HPDE6-E6E7 (cell line): ENCODE results near the gene PHF11.
"Not testable (repeated sequence)": the region's sequence is repeated elsewhere in the genome, so short reads cannot be mapped to it uniquely, and the experiment has no call there.

Experiments used
- DNase-seq: peaks from one replicate; pipeline ENCODE4 v3.0.0; 2011; ENCODE audit warnings: missing footprints; ENCODE audit errors: extremely low spot score

PHF11 gene

DNA sequence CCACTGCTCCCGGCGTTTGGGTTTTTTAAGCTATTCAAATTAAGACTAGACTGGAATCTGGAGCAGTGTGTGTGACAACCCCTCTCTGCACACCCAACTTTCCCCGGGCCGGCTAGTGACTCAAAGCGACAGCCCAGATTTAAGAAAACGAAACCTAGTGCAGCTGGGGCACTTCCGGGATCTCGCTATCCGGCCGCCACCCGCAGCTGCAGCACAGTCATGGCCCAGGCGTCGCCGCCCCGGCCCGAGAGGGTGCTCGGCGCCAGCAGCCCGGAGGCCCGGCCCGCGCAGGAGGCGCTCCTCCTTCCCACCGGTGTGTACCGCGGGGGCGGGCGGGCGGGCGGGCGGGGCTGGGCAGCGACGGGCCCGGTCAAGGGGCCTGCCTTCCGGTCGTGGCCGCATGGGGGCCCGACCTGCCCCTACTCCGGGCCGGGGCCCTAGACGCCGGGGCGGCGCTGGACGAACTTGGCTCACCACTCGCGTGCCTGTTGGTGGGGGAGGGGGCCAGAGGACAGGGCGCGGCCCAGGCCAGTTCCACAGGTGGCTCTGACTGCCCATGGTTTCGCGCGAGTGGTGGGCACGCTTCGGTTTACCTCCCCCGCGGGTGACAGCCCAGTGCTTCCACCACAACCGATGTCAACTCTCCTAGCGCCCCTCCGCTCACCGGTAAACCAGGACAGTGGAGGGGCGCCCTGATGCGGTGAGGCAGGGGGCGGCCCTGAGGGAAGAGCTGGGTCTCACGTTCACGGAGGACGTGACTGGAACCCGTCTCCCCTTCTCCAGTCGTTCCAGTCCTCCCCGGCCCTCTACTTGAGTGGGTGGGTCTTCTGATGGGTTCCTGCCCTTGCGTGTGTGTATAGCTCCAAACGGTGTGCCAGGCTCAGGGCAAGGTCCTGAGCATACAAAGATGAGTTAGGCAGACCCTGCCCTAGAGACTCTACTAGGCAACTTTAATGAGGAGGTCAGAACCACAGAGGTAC, at the start of gene PHF11:
Gene PHF11 (plus strand): TSS at position 171 of the 980 bp plus-strand sequence. CDS start 49 bp downstream, at position 220.
- DNase-seq, result peak; percentile 31

DNA sequence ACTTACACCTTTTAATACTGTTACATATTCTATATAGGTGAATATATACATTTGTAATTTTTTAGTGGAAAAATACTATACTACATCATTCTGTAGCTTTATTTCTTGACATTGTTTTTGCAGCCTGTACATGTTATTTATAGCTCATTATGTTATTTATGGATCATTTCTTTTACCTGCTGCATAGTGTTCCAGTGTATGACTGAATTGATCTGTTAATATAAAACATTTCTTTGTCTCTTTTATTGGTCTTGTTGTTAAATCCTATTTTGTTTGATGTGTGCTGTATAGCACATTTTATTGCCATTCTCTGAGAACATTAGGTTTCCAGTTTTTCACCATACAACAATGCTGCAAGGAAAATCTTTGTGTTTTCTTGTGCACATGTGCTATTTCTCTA, 49.3 kb upstream of the PHF11 start:
- DNase-seq, result no peak

DNA sequence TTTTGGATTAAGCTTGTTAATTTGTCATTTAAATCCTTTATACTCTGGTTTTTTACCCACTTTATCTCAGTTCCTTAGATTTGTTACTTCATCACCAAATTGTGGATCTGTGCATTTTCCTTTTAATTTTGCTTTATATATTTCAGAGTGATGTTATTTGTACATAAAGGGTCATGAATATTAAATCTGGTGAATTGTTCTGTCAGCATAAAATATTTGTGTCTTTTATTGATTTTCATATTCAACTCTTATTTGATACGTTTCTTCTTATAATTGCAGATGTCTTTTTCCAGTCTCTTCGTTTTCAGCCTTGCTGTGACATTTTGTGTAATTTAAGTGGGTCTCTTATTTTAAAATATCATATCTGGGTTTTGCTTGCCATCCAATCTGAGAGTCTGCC, 47.0 kb upstream of the PHF11 start:
- DNase-seq, result no peak

DNA sequence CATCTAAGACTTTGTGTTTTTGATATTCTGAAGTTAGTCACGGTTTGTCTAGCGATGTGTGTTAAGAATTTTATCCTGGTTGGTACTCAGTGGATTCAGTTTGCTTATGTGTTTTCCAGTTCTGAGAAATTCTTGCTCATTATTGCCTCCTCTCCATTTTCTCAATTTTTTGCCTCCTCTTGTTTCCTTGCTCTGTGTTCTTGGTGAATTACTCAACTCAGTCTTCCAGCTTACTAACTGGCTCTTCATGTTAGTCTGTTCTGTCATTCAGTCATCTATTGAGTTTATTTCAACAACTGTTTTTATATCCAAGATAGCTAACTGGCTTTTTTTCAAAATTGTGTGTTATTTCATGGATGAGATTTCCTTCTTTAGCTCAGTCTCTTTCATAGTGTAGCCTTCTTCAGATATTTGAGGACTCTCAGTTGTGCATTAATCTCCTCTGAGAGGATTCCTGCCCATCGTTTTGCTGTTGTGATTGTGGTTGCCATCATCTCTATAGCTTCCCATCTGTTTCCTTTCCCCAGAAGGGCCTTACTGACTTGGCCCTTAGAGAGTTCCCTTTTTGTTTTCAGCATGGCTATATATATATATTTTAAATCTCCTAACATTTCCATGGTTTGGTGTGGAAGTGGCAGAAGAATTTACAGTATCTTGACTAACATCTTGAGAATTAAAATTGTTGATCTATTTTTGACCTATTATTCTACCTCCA, 45.5 kb upstream of the PHF11 start:
- DNase-seq, result no peak

DNA sequence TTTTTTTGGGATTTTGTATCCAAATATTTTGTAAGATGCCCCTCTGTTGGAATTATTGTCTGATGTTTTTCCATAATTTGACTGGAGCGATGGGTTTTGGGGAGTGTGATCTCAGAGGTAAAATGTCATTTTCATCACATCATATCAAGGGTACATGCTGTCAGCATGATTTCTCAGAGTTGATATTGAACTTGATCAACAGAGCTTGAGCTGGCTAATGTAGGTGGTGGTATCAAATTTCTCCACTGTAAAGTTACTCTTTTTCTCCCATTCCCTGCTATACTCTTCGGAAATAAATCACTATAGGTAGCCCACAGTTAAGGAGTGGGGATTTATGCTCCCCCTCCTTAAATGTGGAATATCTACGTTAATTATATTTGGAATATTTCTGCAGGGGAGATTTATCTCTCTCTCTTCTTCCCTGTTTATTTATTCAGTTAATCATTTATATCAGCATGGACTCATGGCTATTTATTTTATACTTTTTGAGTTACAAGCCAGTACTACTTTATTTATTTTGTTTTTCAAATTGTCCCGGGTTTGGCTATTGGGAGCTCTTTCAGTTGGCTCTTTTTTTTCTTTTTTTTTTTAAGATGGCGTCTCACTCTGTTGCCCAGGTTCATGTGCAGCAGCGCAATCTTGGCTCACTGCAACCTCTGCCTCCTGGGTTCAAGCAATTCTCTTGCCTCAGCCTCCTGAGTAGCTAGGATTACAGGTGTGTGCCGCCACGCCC, 42.9 kb upstream of the PHF11 start:
- DNase-seq, result no peak

DNA sequence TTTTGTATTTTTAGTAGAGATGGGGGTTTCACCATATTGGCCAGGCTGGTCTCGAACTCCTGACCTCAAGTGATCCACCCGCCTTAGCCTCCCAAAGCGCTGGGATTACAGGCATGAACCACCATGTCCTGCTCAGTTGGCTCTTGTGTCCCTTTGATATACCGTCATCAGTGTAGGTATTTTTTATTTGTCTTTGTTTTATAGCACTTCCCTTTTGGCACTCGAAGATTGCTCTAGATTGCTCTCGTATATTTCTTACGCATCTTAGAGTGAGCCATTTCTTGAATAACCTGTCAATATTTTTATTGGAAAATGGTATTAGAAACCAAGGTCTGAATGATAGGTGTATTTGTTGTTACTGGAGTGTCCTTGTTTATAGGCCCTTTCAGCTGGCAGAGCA, 42.3 kb upstream of the PHF11 start:
- no peak for DNase-seq

DNA sequence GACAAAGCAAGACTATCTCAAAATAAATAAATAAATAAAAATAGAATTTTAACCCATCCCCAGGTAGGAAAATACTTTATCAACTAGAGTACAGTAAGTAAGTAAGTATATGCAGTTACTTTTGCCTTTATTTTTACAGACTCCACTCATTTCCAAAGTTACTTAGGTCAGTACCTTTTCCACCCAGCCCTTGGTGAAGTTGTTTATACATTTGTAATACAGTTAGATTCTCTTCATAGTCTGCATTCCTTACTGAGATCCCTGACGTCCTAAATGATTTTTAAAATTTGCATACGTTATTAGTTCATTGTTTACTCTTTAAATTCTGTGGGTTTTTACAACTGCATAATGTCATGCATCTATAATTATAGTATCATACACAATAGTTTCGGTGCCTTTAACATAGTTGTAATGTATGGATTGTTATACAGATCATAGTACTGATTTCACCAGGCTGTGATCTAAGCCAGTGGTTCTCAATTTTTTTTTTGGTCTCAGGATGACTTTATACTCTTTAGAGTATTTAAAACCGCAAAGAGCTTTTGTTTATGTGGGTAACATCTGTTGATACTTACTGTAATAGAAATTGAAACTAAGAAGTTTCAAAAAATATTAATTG, 41.3 kb upstream of the PHF11 start:
- no peak for DNase-seq

DNA sequence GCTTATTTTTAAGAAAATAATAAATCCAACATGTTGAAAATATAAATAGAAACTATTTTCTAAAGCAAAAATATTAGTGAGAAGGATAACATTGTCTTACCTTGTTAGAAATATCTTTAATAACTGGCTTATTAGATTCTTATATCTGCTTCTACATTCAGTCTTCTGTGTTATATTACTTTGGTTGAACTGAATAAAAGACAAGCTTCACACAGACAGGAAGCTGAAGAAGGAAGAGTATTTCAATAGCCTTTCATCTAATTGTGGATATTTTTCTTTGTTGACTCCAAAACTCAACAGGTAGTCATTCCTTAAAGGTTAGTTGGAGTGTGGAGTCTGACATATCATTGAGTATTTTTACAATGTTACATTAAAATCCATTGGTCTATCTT, 40.8 kb upstream of the PHF11 start:
- no peak for DNase-seq

DNA sequence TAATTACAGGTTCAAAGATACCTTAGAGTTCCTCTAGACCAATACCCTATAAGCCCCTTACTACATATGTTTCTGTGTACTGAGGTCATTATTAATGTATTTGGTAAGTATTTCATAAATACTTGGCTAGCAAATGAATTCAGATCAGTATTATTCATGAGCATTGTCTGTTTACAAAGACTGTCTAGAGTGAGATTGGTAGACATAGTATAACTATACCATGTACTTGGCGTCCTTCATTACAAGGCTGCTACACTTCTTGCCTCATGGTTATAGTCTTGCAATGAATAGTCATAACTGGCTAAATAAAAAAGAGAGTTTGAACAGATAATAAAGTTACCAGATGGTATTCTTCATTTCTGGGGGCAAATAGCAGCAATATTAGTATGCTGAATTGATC, 39.6 kb upstream of the PHF11 start:
- DNase-seq, result no peak

DNA sequence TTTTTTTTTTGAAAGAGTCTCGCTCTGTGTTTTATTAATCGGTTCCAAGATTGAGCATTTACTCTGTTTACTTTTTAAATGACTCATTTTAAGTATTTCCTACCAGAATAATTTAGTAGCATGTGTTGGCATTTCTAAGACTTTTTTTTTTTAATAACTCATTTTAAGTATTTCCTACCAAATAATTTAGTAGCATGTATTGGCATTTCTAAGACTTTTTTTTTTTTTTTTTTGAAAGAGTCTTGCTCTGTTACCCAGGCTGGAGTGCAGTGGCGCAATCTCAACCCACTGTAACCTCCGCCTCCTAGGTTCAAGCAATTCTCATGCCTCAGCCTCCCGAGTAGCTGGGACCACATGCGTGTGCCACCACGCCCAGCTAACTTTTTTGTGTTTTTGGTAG, 38.5 kb upstream of the PHF11 start:
- no peak for DNase-seq

DNA sequence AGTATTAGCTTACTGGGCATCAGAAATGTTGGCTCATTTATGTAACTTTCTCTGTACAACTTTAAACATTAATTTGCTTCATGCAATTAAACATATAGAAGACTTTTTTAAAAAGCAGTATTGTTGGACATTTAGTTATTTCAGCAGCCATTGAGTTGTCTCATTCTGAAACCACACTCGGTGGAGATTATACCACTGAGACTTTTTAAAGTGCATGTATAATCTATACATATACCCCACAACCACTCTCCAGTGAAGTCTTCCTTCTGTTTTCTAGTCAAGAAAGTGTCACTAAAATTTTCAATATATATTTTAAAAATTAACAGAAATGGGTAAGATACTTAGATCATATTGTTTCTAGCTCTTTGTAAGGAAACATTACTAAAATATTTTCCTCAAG, 36.2 kb upstream of the PHF11 start:
- DNase-seq, result no peak

DNA sequence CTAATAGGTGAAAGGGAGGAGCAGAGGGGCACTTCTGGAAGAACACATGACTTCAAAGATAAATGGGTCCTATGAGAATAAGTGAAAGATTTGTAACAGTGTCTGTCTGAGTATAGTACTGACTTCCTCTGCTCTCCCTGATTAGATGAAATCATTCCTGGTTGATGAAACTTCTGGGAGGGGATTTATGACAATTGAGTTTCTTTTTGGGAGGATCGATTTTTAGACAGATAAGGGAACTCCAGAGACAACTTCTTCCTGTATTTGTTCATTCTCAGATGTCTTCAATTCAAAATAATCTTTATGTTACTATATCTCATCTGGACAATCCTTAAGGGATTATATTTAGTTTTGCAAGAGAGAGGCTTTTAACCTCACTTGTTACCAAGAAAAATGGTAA, 31.7 kb upstream of the PHF11 start:
- DNase-seq, result no peak

DNA sequence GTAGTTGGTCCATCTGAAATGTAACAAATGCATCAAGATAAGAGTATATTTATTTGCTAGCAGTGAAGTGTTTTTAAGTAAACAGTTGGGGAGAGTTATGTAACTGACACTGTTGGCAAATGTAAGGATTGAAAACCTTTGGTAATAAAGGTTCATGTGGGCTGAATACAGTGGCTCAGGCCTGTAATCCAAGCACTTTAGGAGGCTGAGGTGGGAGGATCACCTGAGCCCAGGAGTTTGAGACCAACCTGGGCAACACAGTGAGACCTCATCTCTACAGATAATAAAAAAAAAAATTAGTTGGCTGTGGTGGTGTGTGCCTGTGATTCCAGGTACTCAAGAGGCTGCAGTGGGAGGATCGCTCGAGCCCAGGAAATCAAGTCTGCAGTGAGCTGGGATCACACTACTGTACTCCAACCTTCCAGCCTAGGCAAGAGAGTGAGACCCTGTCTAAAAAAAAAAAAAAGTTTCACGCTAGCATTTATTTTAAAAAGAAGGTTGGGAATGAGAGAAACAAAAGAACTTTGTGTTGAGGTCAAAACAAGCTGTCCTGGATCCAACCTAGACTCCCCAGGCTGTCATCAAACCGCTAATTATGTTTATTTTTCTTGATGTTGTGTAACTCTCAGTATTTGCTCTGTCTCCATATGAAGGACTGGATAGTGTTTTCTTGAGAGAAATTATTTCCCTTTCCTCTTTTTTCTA, 31.0 kb upstream of the PHF11 start:
- DNase-seq, result no peak

DNA sequence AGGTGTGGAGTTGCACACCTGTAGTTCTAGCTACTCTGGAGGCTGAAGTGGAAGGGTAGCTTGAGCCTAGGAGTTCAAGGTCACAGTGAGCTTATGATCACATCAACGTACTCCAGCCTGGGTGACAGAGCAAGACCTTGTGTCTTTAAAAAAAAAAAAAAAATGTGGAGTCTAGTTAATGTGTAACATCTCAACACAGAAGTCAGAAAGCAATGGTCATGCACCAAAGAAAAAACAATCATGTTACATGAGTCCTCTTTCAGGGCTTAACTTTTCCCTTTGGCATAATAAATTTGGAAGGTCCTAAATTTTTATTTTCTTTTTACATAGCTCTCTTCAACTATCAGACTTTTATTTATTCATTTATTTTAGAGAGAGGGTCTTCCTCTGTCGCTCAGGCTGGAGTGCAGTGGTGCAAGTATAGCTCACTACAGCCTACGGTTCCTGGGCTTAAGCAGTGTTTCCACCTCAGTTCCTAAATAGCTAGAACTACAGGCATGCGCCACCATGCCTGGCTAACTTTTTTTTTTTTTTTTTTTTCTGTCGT, 29.4 kb upstream of the PHF11 start:
- DNase-seq, result no peak

DNA sequence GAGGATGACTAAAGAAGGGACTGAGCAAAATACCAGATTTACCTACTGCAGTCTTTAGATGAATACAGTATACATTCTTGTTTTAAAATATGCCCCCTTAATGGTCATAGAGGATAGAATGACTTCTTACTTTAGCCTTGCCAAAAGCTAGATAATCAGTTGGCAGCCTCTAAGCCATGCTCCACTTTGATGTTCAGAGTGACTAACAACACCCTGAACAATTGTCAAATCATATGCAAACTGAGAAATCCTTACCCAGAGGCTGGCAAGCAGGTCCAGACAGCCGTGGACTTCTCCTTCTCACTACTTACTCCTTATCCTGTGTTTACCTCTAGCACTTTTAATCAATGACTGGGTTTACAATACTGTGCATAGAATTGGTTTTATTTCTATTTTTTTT, 23.6 kb upstream of the PHF11 start:
- no peak for DNase-seq

DNA sequence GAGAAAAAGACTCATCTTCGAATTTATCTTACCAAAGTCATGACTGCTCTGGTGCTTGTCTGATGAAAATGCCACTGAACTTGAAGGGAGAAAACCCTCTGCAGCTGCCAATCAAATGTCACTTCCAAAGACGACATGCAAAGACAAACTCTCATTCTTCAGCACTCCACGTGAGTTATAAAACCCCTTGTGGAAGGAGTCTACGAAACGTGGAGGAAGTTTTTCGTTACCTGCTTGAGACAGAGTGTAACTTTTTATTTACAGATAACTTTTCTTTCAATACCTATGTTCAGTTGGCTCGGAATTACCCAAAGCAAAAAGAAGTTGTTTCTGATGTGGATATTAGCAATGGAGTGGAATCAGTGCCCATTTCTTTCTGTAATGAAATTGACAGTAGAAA, 19.2 kb upstream of the PHF11 start:
- no peak for DNase-seq

DNA sequence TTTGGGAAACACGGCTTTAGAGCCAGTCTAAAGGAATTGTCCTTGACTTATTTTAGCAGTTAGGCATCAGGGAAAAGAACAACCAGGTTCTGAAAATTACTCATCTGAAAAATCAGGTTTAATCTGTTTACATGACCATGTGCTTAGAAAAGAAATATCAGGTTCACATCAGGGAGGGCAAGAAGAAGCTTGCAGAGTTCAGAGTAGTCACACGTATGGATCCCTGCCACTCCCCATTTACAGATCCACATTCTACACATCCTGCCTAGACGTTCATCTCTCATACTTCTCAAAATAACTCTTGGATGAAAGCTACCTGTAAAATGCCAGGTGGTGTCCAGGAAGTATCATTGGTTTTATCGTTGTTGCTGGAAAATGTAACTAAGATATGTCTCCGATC, 14.0 kb upstream of the PHF11 start:
- DNase-seq, result peak; percentile 1

DNA sequence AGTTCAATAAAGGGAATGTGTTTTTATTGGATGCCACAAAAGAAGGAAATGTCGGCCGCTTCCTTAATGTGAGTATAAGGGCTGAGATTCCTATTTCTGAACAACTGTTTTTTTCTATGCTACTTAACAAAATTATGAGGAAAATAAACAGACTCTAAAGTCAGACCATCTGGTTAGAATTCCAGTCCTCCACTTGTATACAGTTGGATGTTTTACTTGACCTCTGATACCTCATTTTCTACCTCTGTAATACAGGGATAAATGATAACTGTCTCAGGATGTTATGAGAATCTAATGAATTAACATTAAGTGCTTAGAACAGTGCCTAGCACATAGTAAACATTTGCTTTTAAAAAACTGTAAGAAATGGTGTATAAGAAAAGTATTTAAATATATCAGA, 7.2 kb upstream of the PHF11 start:
- no peak for DNase-seq

DNA sequence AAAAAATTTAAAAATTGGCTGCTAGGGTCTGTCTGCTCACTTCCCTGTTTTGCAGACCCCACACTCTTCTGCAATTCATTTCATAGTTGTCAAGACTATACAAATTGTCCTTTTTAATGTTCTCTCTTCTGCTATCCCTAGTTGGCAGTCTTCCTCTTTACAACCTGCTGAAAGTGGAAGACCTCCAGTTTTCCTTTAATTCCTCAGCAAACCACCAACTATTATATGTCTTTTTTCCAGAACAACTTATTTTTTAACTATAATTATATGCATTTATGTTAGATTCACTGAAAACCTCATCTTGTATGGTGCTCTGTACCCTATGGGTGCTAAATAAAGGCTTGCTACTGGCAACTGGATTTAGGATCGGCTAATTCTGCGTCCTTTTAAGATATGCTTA, 1.1 kb upstream of the PHF11 start:
- no peak for DNase-seq

DNA sequence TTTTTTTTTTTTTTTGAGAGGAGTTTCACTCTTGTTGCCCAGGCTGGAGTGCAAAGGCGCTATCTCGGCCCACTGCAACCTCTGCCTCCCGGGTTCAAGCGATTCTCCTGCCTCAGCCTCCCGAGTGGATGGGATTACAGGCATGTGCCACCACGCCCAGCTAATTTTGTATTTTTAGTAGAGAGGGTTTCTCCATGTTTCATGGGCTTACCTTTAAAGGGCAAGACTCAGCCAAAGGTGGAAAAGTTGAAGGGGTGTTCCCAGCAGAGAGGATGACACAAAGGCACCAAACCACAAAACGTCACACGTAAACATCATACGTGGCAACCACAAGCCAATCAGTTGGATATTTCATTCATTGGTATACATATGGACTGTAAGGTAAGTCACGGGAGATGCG, 1.1 kb downstream of the PHF11 start:
- not testable (repeated sequence) for DNase-seq

DNA sequence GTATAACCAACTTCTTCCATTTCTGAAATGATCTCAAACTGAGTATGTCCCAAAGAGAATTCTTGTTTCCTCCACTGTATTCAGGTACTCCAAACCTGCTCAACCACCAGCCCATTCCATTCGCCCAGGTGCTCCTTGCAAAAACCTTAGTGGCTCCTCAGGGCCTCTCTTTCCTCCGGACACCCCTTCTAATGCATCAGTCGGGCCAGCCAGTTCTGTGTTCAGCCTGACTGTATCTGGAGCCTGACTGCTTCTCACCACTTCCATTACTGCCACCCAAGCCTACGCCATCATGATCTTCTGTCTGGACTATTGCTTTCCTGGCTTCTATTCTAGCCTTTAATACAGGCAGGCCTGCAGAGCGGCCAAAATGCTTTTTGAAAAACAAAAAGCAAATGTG, 1.5 kb downstream of the PHF11 start:
- DNase-seq, result no peak
